Prostate gland (tissue), 2 donors: ENCODE measurements around the gene FBXW8. TPM values are rescaled to one million over a fixed set of nuclear protein-coding genes. Genes with fewer than 3 reads are reported as not detected.

Source experiments
- DNase-seq: peaks from one replicate; pipeline ENCODE4 v3.0.0-alpha.2; 2019; ENCODE audit warnings: low spot score
- H3K27ac ChIP-seq, 2 donors: fragments of 200-600 bp; sonication (generic); 2 replicates each; pipeline ENCODE4 v1.5.1; 2017 to 2019
- H3K27me3 ChIP-seq: fragments of 200-600 bp; sonication (generic); replicated peaks from 2 replicates; pipeline ENCODE4 v1.5.1; 2019; ENCODE audit not compliant: insufficient read depth
- H3K36me3 ChIP-seq, 2 donors: fragments of 200-600 bp; sonication (generic); 1 replicate in 1 of 2; 2 replicates in 1 of 2; pipeline versions ENCODE4 v1.5.1 to v1.8.1; 2017 to 2019
- H3K4me1 ChIP-seq: fragments of 200-600 bp; sonication (generic); replicated peaks from 2 replicates; pipeline ENCODE4 v1.5.1; 2019
- H3K4me3 ChIP-seq, 2 donors: fragments of 200-600 bp; sonication (generic); 2 replicates each; pipeline ENCODE4 v1.5.1; 2017 to 2019
- H3K9me3 ChIP-seq: fragments of 200-600 bp; sonication (generic); 2 replicates; pipeline ENCODE4 v1.5.1; 2017
- POLR2A ChIP-seq: fragments of 450-650 bp; IDR thresholded peaks from one replicate; pipeline ENCODE4 v1.6.1; 2016; ENCODE audit warnings: antibody characterized with exemption, mild to moderate bottlenecking
- POLR2AphosphoS5 ChIP-seq: sonication (generic); formaldehyde crosslinking; IDR thresholded peaks from one replicate; pipeline ENCODE4 v1.6.1; 2017; ENCODE audit warnings: antibody characterized with exemption
- WGBS: methylation state at CpG from one replicate; pipeline ENCODE4 v1.1.5; 2018; 5-methylcytosine and 5-hydroxymethylcytosine counted together
- intact Hi-C: fragments of 100-400 bp; cut with DNase I; formaldehyde crosslinking; loops from one replicate; pipeline ENCODE4 v1.14.2; 2022
- total RNA-seq, 2 donors: library from RNA; depleted of rRNA; stranded (reverse); fragments of >200 nt; gene quantifications; one replicate each; pipeline ENCODE4 v1.1.0, GENCODE V29; 2016
- TF ChIP-seq, protein P1 (sequence below), 4 experiments: fragments of 200-600 bp in 2 of 4; fragments of 450-650 bp in 2 of 4; sonication (generic) in 2 of 4; IDR thresholded peaks; 1 replicate in 3 of 4; 2 replicates in 1 of 4; pipeline ENCODE4 v1.5.1; 2016 to 2019; ENCODE audit warnings: antibody characterized with exemption in 4 of 4, mild to moderate bottlenecking in 2 of 4, moderate library complexity in 2 of 4

Gene FBXW8
- total RNA-seq, 2 donors from 2014 or later = 20.8 to 26.7 TPM

DNA sequence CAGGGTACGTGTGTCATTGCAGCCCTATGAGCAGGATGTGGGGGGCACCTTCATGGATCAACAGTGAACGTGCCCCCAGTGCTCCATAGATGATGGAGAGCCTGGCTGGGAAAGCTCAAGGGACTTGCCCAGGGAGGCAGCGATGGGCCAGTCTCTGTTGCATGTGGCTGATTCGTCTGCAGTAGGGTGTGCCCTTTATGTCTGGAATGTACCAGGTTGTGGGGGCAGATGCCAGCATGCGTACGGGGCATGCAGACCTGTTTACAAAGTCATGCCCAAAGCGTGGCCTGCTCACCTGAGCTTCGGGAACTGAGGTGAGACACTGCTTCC is 116.1 kb downstream of the FBXW8 start:
- TF ChIP-seq POLR2AphosphoS5 = no peak
- TF ChIP-seq POLR2A = no peak
- TF ChIP-seq, protein P1, sequence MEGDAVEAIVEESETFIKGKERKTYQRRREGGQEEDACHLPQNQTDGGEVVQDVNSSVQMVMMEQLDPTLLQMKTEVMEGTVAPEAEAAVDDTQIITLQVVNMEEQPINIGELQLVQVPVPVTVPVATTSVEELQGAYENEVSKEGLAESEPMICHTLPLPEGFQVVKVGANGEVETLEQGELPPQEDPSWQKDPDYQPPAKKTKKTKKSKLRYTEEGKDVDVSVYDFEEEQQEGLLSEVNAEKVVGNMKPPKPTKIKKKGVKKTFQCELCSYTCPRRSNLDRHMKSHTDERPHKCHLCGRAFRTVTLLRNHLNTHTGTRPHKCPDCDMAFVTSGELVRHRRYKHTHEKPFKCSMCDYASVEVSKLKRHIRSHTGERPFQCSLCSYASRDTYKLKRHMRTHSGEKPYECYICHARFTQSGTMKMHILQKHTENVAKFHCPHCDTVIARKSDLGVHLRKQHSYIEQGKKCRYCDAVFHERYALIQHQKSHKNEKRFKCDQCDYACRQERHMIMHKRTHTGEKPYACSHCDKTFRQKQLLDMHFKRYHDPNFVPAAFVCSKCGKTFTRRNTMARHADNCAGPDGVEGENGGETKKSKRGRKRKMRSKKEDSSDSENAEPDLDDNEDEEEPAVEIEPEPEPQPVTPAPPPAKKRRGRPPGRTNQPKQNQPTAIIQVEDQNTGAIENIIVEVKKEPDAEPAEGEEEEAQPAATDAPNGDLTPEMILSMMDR (IDR thresholded peaks at IDR 0.05) = no peak
- DNase-seq = no peak
- H3K4me3 ChIP-seq = no peak overlapping the region
- H3K27ac ChIP-seq = no peak overlapping the region
- WGBS = 82% methylated on average over 8 of the region's 8 CpGs
- H3K36me3 ChIP-seq = peaks cover 0 to 6% of the 10 kb centered on the region in 2 donors
- no peaks in the 10 kb centered on the region for H3K9me3 ChIP-seq
- intact Hi-C loops = loop anchor here (10.0 kb wide), 1 partner anchor 322 kb away; no protein-coding TSS in a partner anchor
- H3K4me1 ChIP-seq = peaks cover 6% of the 10 kb centered on the region
- H3K27me3 ChIP-seq = no peaks in the 10 kb centered on the region

GRCh38 chr12:117027251-117028086 is 116.7 kb downstream of the FBXW8 start:
- Histone ChIP-seq H3K4me3 (no peak overlapping the region), H3K9me3 (no peaks in the 10 kb centered on the region), H3K4me1 (peaks cover 4% of the 10 kb centered on the region), H3K27me3 (no peaks in the 10 kb centered on the region), H3K36me3 (peaks cover 0 to 6% of the 10 kb centered on the region in 2 donors), H3K27ac (no peak overlapping the region)
- WGBS = 95% methylated on average over 38 of the region's 38 CpGs
- no peak for DNase-seq
- intact Hi-C loops = loop anchor here (10.0 kb wide), 1 partner anchor 323 kb away; no protein-coding TSS in a partner anchor
- TF ChIP-seq POLR2A = no peak

- DNase-seq = no peak
- no peak for TF ChIP-seq POLR2AphosphoS5
- TF ChIP-seq, protein P1 (IDR thresholded peaks at IDR 0.05) = no peak
- no peak for TF ChIP-seq POLR2A
- intact Hi-C loops = loop anchor here (10.0 kb wide), 1 partner anchor 323 kb away; no protein-coding TSS in a partner anchor
- Histone ChIP-seq H3K9me3 (no peaks in the 10 kb centered on the region), H3K4me3 (no peak overlapping the region), H3K27me3 (no peaks in the 10 kb centered on the region), H3K36me3 (peaks cover 0 to 6% of the 10 kb centered on the region in 2 donors), H3K27ac (no peak overlapping the region), H3K4me1 (no peaks in the 10 kb centered on the region)
- WGBS = 81% methylated on average over 14 of the region's 14 CpGs
Observed at GRCh38 chr12:117028254-117028653, 117.5 kb downstream of the FBXW8 start.

GRCh38 chr12:117030187-117030900 is 119.6 kb downstream of the FBXW8 start:
- Histone ChIP-seq H3K4me1 (no peaks in the 10 kb centered on the region), H3K4me3 (no peak overlapping the region), H3K27ac (no peak overlapping the region), H3K27me3 (no peaks in the 10 kb centered on the region), H3K9me3 (no peaks in the 10 kb centered on the region), H3K36me3 (no peaks in the 10 kb centered on the region)
- intact Hi-C loops = no loop called here
- DNase-seq = no peak
- TF ChIP-seq POLR2A (no peak), POLR2AphosphoS5 (no peak)
- TF ChIP-seq, protein P1 (IDR thresholded peaks at IDR 0.05) = no peak
- 87% methylated on average over 19 of the region's 19 CpGs for WGBS

DNA sequence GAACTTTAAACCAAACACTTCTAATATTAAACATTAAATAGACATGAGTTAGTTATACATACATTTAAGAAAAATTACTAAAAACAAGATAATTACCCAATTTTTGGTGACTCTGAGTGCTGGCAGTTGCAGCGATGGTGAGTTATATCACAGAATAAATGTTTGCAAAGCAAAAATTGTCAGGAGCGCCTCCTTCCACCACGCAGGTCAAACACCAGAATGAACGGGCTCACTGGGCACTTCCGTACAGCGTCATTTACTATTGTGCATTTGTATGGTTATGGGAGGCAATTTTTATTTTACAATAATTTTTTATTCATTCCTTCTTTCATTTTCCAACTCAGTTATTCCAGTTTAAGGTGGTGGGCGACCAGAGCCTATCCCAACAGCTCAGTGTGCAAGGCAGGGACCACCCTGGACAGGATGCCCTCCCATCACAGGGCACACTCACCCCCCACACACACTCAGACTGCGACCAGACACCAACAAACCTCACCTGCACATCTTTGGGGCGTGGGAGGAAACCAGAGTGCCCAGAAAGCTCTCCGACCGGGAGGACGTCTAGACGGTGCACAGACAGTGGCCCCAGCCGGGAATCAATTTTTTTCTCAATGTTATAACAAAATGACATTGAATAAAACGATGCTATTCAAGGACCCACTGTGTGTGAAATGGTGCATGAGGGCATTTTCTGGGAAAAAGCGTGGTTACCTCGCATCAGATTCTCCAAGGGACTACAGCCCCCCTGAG is 121.3 kb downstream of the FBXW8 start:
- Histone ChIP-seq H3K27me3 (no peaks in the 10 kb centered on the region), H3K4me1 (no peaks in the 10 kb centered on the region), H3K36me3 (no peaks in the 10 kb centered on the region), H3K4me3 (no peak overlapping the region), H3K27ac (no peak overlapping the region), H3K9me3 (no peaks in the 10 kb centered on the region)
- no peak for DNase-seq
- WGBS = 94% methylated on average over 17 of the region's 17 CpGs
- TF ChIP-seq, protein P1 (IDR thresholded peaks at IDR 0.05) = no peak
- TF ChIP-seq POLR2A (no peak), POLR2AphosphoS5 (no peak)
- intact Hi-C loops = no loop called here
